Measurements from ENCODE around the gene SPTAN1. TPM values are rescaled to one million over a fixed set of nuclear protein-coding genes. Genes with fewer than 3 reads are reported as not detected.
A peak's percentile ranks its signal among the peaks of the same experiment; 100 is the strongest.

SPTAN1 gene
- total and polyA plus RNA-seq, 4 experiments from 2014 or later = 14.0 to 595 (median 394) TPM

DNA sequence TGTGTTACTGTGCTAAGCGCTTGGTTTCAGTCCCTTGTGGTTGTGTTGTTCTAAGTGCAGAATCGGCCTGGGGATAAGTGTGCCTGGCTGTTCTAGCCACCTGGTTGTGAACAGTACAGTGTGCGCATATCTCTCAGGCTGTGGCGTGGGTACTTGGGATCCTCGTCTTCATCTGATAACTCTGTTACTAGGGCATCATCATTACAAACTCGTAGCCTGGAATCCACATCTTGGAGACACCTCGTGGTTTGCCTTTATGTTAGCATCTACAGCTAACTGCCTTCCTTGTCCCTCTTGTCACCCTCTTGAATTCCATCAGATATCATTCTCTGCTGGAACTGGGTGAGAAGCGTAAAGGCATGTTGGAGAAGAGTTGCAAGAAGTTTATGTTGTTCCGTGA, 41.5 kb downstream of the SPTAN1 start:
- peak overlapping the region in 1 of 7 donors; percentile 9 for H3K27ac Mint-ChIP-seq
- no peak overlapping the region for H3K27ac ChIP-seq (ENCODE audit: low read depth, low read length)
- intact Hi-C loops (cut with micrococcal nuclease) = no loop called here
- H3K27me3 ChIP-seq (ENCODE audit: insufficient read depth, low read length) = no peaks in the 10 kb centered on the region
- H3K36me3 ChIP-seq (ENCODE audit: insufficient read depth, low read length) = peaks cover 75% of the 10 kb centered on the region
- H3K9me3 Mint-ChIP-seq = no peaks in the 10 kb centered on the region
- no peaks in the 10 kb centered on the region for H3K4me1 Mint-ChIP-seq
- H3K4me3 Mint-ChIP-seq = no peak overlapping the region
- ChIA-PET POLR2A (ENCODE audit: partially characterized antibody) (no interaction called here), CTCF (ENCODE audit: partially characterized antibody) (interaction anchor here (0.6 to 0.9 kb wide), 2 partner anchors 23 to 153 kb away, joined by 3 to 4 read pairs; no protein-coding TSS in a partner anchor)
- no peak overlapping the region for H3K4me3 ChIP-seq (ENCODE audit: low read length in 2 of 2)
- peaks cover 31 to 68% of the 10 kb centered on the region in 2 donors for H3K36me3 Mint-ChIP-seq
- DNase-seq = no peak
- H3K27me3 Mint-ChIP-seq = no peaks in the 10 kb centered on the region
- H3K9me3 ChIP-seq (ENCODE audit: control insufficient read depth in 1 of 2, low read length in 2 of 2) = no peaks in the 10 kb centered on the region
- no peaks in the 10 kb centered on the region for H3K4me1 ChIP-seq (ENCODE audit: insufficient read depth, low read length)

GRCh38 chr9:128595471-128595870, 43.1 kb downstream of the SPTAN1 start:
- ChIA-PET POLR2A (ENCODE audit: partially characterized antibody) (no interaction called here), CTCF (ENCODE audit: partially characterized antibody) (no interaction called here)
- Mint-ChIP-seq H3K9me3 (no peaks in the 10 kb centered on the region), H3K27me3 (no peaks in the 10 kb centered on the region), H3K4me1 (no peaks in the 10 kb centered on the region), H3K36me3 (peaks cover 34 to 72% of the 10 kb centered on the region in 2 donors), H3K27ac (no peak overlapping the region), H3K4me3 (no peak overlapping the region)
- no peak overlapping the region for H3K4me3 ChIP-seq (ENCODE audit: low read length in 2 of 2)
- DNase-seq = no peak
- H3K27me3 ChIP-seq (ENCODE audit: insufficient read depth, low read length) = no peaks in the 10 kb centered on the region
- intact Hi-C loops (cut with micrococcal nuclease) = no loop called here
- peaks cover 81% of the 10 kb centered on the region for H3K36me3 ChIP-seq (ENCODE audit: insufficient read depth, low read length)
- no peak overlapping the region for H3K27ac ChIP-seq (ENCODE audit: low read depth, low read length)
- H3K4me1 ChIP-seq (ENCODE audit: insufficient read depth, low read length) = no peaks in the 10 kb centered on the region
- H3K9me3 ChIP-seq (ENCODE audit: control insufficient read depth in 1 of 2, low read length in 2 of 2) = no peaks in the 10 kb centered on the region

GRCh38 chr9:128600099-128600498, 47.7 kb downstream of the SPTAN1 start:
- H3K27me3 Mint-ChIP-seq = no peaks in the 10 kb centered on the region
- no peak overlapping the region for H3K27ac ChIP-seq (ENCODE audit: low read depth, low read length)
- H3K4me3 Mint-ChIP-seq = no peak overlapping the region
- H3K36me3 Mint-ChIP-seq = peaks cover 46 to 63% of the 10 kb centered on the region in 2 donors
- H3K4me1 ChIP-seq (ENCODE audit: insufficient read depth, low read length) = no peaks in the 10 kb centered on the region
- peak overlapping the region in 2 of 7 donors; percentile 22 to 70 for H3K27ac Mint-ChIP-seq
- H3K9me3 Mint-ChIP-seq = peaks cover 0 to 2% (median 0%) of the 10 kb centered on the region in 8 donors
- ChIA-PET CTCF (ENCODE audit: partially characterized antibody) (interaction anchor here (0.8 kb wide), 1 partner anchor 128 kb away, joined by 3 read pairs; no protein-coding TSS in a partner anchor), POLR2A (ENCODE audit: partially characterized antibody) (no interaction called here)
- no peak overlapping the region for H3K4me3 ChIP-seq (ENCODE audit: low read length in 2 of 2)
- no peaks in the 10 kb centered on the region for H3K9me3 ChIP-seq (ENCODE audit: control insufficient read depth in 1 of 2, low read length in 2 of 2)
- H3K36me3 ChIP-seq (ENCODE audit: insufficient read depth, low read length) = peaks cover 77% of the 10 kb centered on the region
- intact Hi-C loops (cut with micrococcal nuclease) = no loop called here
- peaks cover 0 to 2% (median under 1%) of the 10 kb centered on the region in 4 donors for H3K4me1 Mint-ChIP-seq
- no peaks in the 10 kb centered on the region for H3K27me3 ChIP-seq (ENCODE audit: insufficient read depth, low read length)
- no peak for DNase-seq

GRCh38 chr9:128603697-128604096, 51.3 kb downstream of the SPTAN1 start:
- H3K27ac ChIP-seq (ENCODE audit: low read depth, low read length) = no peak overlapping the region
- H3K36me3 Mint-ChIP-seq = peaks cover 59 to 65% of the 10 kb centered on the region in 2 donors
- no peaks in the 10 kb centered on the region for H3K27me3 ChIP-seq (ENCODE audit: insufficient read depth, low read length)
- no peak for DNase-seq
- ChIA-PET POLR2A (ENCODE audit: partially characterized antibody) (no interaction called here), CTCF (ENCODE audit: partially characterized antibody) (no interaction called here)
- no peaks in the 10 kb centered on the region for H3K27me3 Mint-ChIP-seq
- H3K27ac Mint-ChIP-seq = peak overlapping the region in 2 of 7 donors; percentile 11 to 68
- no peaks in the 10 kb centered on the region for H3K9me3 ChIP-seq (ENCODE audit: control insufficient read depth in 1 of 2, low read length in 2 of 2)
- peaks cover 0 to 2% (median 0%) of the 10 kb centered on the region in 8 donors for H3K9me3 Mint-ChIP-seq
- no peak overlapping the region for H3K4me3 Mint-ChIP-seq
- peaks cover 0 to 2% (median under 1%) of the 10 kb centered on the region in 4 donors for H3K4me1 Mint-ChIP-seq
- H3K36me3 ChIP-seq (ENCODE audit: insufficient read depth, low read length) = peaks cover 78% of the 10 kb centered on the region
- H3K4me3 ChIP-seq (ENCODE audit: low read length in 2 of 2) = no peak overlapping the region
- intact Hi-C loops (cut with micrococcal nuclease) = no loop called here
- H3K4me1 ChIP-seq (ENCODE audit: insufficient read depth, low read length) = no peaks in the 10 kb centered on the region

DNA sequence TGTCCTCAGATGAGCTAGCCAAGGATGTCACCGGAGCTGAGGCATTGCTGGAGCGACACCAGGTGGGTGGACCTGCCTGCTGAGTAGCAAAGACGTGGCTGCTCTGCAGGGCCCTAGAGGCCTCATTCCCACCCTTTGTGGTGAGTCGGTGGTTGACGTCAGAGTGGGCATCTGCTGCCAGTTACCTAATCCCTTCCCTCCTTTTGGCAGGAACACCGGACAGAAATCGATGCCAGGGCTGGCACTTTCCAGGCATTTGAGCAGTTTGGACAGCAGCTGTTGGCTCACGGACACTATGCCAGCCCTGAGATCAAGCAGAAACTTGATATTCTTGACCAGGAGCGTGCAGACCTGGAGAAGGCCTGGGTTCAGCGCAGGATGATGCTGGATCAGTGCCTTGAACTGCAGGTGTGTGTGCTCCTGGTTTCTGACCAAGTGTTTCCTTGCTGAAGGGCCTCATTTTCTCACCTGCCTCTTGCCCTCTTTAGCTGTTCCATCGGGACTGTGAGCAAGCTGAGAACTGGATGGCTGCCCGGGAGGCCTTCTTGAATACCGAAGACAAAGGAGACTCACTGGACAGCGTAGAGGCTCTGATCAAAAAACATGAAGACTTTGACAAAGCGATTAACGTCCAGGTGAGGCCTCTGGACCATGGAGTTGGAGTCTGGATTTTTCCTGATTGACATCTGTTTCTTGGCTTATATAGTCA, 55.4 kb downstream of the SPTAN1 start:
- H3K9me3 Mint-ChIP-seq = no peaks in the 10 kb centered on the region

GRCh38 chr9:128610897-128611296, 58.5 kb downstream of the SPTAN1 start:
- Histone ChIP-seq H3K36me3 (ENCODE audit: insufficient read depth, low read length) (peaks cover 89% of the 10 kb centered on the region), H3K27me3 (ENCODE audit: insufficient read depth, low read length) (no peaks in the 10 kb centered on the region), H3K27ac (ENCODE audit: low read depth, low read length) (no peak overlapping the region), H3K4me3 (ENCODE audit: low read length in 2 of 2) (no peak overlapping the region), H3K9me3 (ENCODE audit: control insufficient read depth in 1 of 2, low read length in 2 of 2) (no peaks in the 10 kb centered on the region), H3K4me1 (ENCODE audit: insufficient read depth, low read length) (no peaks in the 10 kb centered on the region)
- ChIA-PET POLR2A (ENCODE audit: partially characterized antibody) (interaction anchor here (0.6 kb wide), 1 partner anchor 16 kb away, joined by 5 read pairs; no protein-coding TSS in a partner anchor), CTCF (ENCODE audit: partially characterized antibody) (interaction anchor here (1.3 kb wide), 1 partner anchor 8 kb away, joined by 3 read pairs; no protein-coding TSS in a partner anchor)
- H3K27ac Mint-ChIP-seq = peak overlapping the region in 1 of 7 donors; percentile 6
- no peaks in the 10 kb centered on the region for H3K4me1 Mint-ChIP-seq
- DNase-seq = no peak
- no peaks in the 10 kb centered on the region for H3K27me3 Mint-ChIP-seq
- H3K4me3 Mint-ChIP-seq = no peak overlapping the region
- no peaks in the 10 kb centered on the region for H3K9me3 Mint-ChIP-seq
- intact Hi-C loops (cut with micrococcal nuclease) = no loop called here
- peaks cover 70 to 83% of the 10 kb centered on the region in 2 donors for H3K36me3 Mint-ChIP-seq

More for the DNA sequence above, 55.4 kb downstream of the SPTAN1 start:
- H3K27me3 Mint-ChIP-seq = no peaks in the 10 kb centered on the region
- H3K4me3 ChIP-seq (ENCODE audit: low read length in 2 of 2) = no peak overlapping the region
- DNase-seq = no peak
- H3K27ac Mint-ChIP-seq = no peak overlapping the region
- no peaks in the 10 kb centered on the region for H3K4me1 ChIP-seq (ENCODE audit: insufficient read depth, low read length)
- H3K36me3 Mint-ChIP-seq = peaks cover 72 to 76% of the 10 kb centered on the region in 2 donors
- H3K4me3 Mint-ChIP-seq = no peak overlapping the region
- intact Hi-C loops (cut with micrococcal nuclease) = no loop called here
- H3K27ac ChIP-seq (ENCODE audit: low read depth, low read length) = no peak overlapping the region
- peaks cover 84% of the 10 kb centered on the region for H3K36me3 ChIP-seq (ENCODE audit: insufficient read depth, low read length)
- H3K9me3 ChIP-seq (ENCODE audit: control insufficient read depth in 1 of 2, low read length in 2 of 2) = no peaks in the 10 kb centered on the region
- ChIA-PET POLR2A (ENCODE audit: partially characterized antibody) (interaction anchor here (1.1 kb wide), 1 partner anchor 67 kb away, joined by 3 read pairs; no protein-coding TSS in a partner anchor), CTCF (ENCODE audit: partially characterized antibody) (interaction anchor here (0.9 kb wide), 1 partner anchor 10 kb away, joined by 3 read pairs; no protein-coding TSS in a partner anchor)
- no peaks in the 10 kb centered on the region for H3K4me1 Mint-ChIP-seq
- no peaks in the 10 kb centered on the region for H3K27me3 ChIP-seq (ENCODE audit: insufficient read depth, low read length)

- H3K4me3 Mint-ChIP-seq = no peak overlapping the region
- no peaks in the 10 kb centered on the region for H3K4me1 ChIP-seq (ENCODE audit: insufficient read depth, low read length)
- peaks cover 93% of the 10 kb centered on the region for H3K36me3 ChIP-seq (ENCODE audit: insufficient read depth, low read length)
- intact Hi-C loops (cut with micrococcal nuclease) = no loop called here
- H3K9me3 Mint-ChIP-seq = no peaks in the 10 kb centered on the region
- no peak for DNase-seq
- no peak overlapping the region for H3K27ac ChIP-seq (ENCODE audit: low read depth, low read length)
- H3K27me3 ChIP-seq (ENCODE audit: insufficient read depth, low read length) = no peaks in the 10 kb centered on the region
- CTCF ChIA-PET (ENCODE audit: partially characterized antibody) = interaction anchor here (0.8 to 1.3 kb wide), 2 partner anchors 9 to 10 kb away, joined by 3 read pairs; no protein-coding TSS in a partner anchor
- POLR2A ChIA-PET (ENCODE audit: partially characterized antibody) = no interaction called here
- no peaks in the 10 kb centered on the region for H3K9me3 ChIP-seq (ENCODE audit: control insufficient read depth in 1 of 2, low read length in 2 of 2)
- H3K27me3 Mint-ChIP-seq = no peaks in the 10 kb centered on the region
- no peak overlapping the region for H3K4me3 ChIP-seq (ENCODE audit: low read length in 2 of 2)
- peak overlapping the region in 6 of 7 donors; percentile 9 to 61 (median 24) for H3K27ac Mint-ChIP-seq
- H3K4me1 Mint-ChIP-seq = no peaks in the 10 kb centered on the region
- H3K36me3 Mint-ChIP-seq = peaks cover 70 to 83% of the 10 kb centered on the region in 2 donors
Observed at GRCh38 chr9:128611600-128612394, 59.4 kb downstream of the SPTAN1 start.

Data from CD4-positive, alpha-beta memory T cell (primary cell).